GM19025 (cell line): ENCODE results near the gene RNF220.
"Not testable (repeated sequence)": the region's sequence is repeated elsewhere in the genome, so short reads cannot be mapped to it uniquely, and the experiment has no call there.

Experiments used
- ATAC-seq: cut with Tn5 transposase; IDR thresholded peaks from one replicate; pipeline ENCODE4 v1.9.1; 2021; ENCODE audit warnings: mild to moderate bottlenecking, low read depth, moderate library complexity; ENCODE audit not compliant: unreplicated experiment

RNF220 gene

GRCh38 chr1:44648529-44649250 lies 243.6 kb downstream of the RNF220 start:
- ATAC-seq, result no peak

- ATAC-seq, result no peak
These were observed 244.7 kb downstream of the RNF220 start for GRCh38 chr1:44649788-44650158.

- ATAC-seq, result no peak
These were observed 245.2 kb downstream of the RNF220 start for GRCh38 chr1:44650159-44650831.

- ATAC-seq, result no peak
These were observed 246.0 kb downstream of the RNF220 start for GRCh38 chr1:44651069-44651468.

GRCh38 chr1:44652445-44653106 lies 247.5 kb downstream of the RNF220 start:
- ATAC-seq, result peak; percentile 70

- no peak for ATAC-seq
These were observed 248.3 kb downstream of the RNF220 start for GRCh38 chr1:44653107-44653964.

GRCh38 chr1:44654621-44655187 lies 249.6 kb downstream of the RNF220 start:
- ATAC-seq, result no peak

GRCh38 chr1:44655609-44656008 lies 250.6 kb downstream of the RNF220 start:
- ATAC-seq, result no peak

GRCh38 chr1:44659566-44659965 lies 254.5 kb downstream of the RNF220 start:
- ATAC-seq, result no peak

- no peak for ATAC-seq
These were observed 255.1 kb downstream of the RNF220 start for GRCh38 chr1:44660176-44660575.

GRCh38 chr1:44661781-44662682 lies 257.0 kb downstream of the RNF220 start:
- ATAC-seq, result no peak

- ATAC-seq, result no peak
These were observed 257.6 kb downstream of the RNF220 start for GRCh38 chr1:44662683-44663030.

- ATAC-seq, result no peak
These were observed 258.4 kb downstream of the RNF220 start for GRCh38 chr1:44663417-44663816.

- ATAC-seq, result no peak
These were observed 259.8 kb downstream of the RNF220 start for GRCh38 chr1:44664730-44665370.

- not testable (repeated sequence) for ATAC-seq
These were observed 261.7 kb downstream of the RNF220 start for GRCh38 chr1:44666719-44667118.

GRCh38 chr1:44670751-44671640 lies 265.9 kb downstream of the RNF220 start:
- ATAC-seq, result no peak

GRCh38 chr1:44672254-44672955 lies 267.4 kb downstream of the RNF220 start:
- ATAC-seq, result no peak
